Activated T-cell treated with anti-CD3 and anti-CD28 coated beads for 24 hours (primary cell): ENCODE results near the gene FLYWCH1.

Source experiments
- DNase-seq: peaks from one replicate; pipeline ENCODE4 v3.0.0-alpha.2; 2020; ENCODE audit warnings: low read depth

Gene FLYWCH1

GRCh38 chr16:2898831-2899563 is 12.7 kb upstream of the FLYWCH1 start:
- DNase-seq, result no peak

GRCh38 chr16:2899564-2900072 is 12.1 kb upstream of the FLYWCH1 start:
- no peak for DNase-seq

GRCh38 chr16:2900526-2901075 is 11.1 kb upstream of the FLYWCH1 start:
- no peak for DNase-seq

GRCh38 chr16:2902337-2903130 is 9.2 kb upstream of the FLYWCH1 start:
- DNase-seq, result no peak

- peak; percentile 68 for DNase-seq
Measured at GRCh38 chr16:2904100-2904921, 7.4 kb upstream of the FLYWCH1 start.

GRCh38 chr16:2904922-2905240 is 6.8 kb upstream of the FLYWCH1 start:
- peak; percentile 19 for DNase-seq

- peak; percentile 92 for DNase-seq
Measured at GRCh38 chr16:2905241-2905987, 6.3 kb upstream of the FLYWCH1 start.

GRCh38 chr16:2905988-2906387 is 5.7 kb upstream of the FLYWCH1 start:
- no peak for DNase-seq

GRCh38 chr16:2907084-2907753 is 4.5 kb upstream of the FLYWCH1 start:
- peak; percentile 32 for DNase-seq

GRCh38 chr16:2910441-2910969 is 1.2 kb upstream of the FLYWCH1 start:
- DNase-seq, result no peak

GRCh38 chr16:2912330-2913199 is 834 bp downstream of the FLYWCH1 start:
- DNase-seq, result peak; percentile 11

GRCh38 chr16:2913603-2914002 is 1.9 kb downstream of the FLYWCH1 start:
- no peak for DNase-seq

GRCh38 chr16:2914233-2914632 is 2.5 kb downstream of the FLYWCH1 start:
- DNase-seq, result no peak

- no peak for DNase-seq
Measured at GRCh38 chr16:2915196-2915929, 3.6 kb downstream of the FLYWCH1 start.

- peak; percentile 41 for DNase-seq
Measured at GRCh38 chr16:2919511-2920255, 8.0 kb downstream of the FLYWCH1 start.

GRCh38 chr16:2923481-2923880 is 11.8 kb downstream of the FLYWCH1 start:
- no peak for DNase-seq

GRCh38 chr16:2924901-2925755 is 13.4 kb downstream of the FLYWCH1 start:
- no peak for DNase-seq
